Muscle of leg (tissue), 11 donors: ENCODE data around the gene VCAN. TPM values are rescaled to one million over a fixed set of nuclear protein-coding genes. Genes with fewer than 3 reads are reported as not detected.

Experiments used
- DNase-seq: peaks from one replicate; pipeline ENCODE4 v3.0.0; 2013
- H3K27ac ChIP-seq: one replicate; pipeline ENCODE4 v1.5.1; 2013; ENCODE audit warnings: mild to moderate bottlenecking, low read length, control low read depth
- H3K27me3 ChIP-seq: one replicate; pipeline ENCODE4 v1.6.1; 2013; ENCODE audit warnings: low read length; ENCODE audit not compliant: control insufficient read depth, insufficient read depth
- H3K36me3 ChIP-seq: one replicate; pipeline ENCODE4 v1.6.1; 2013; ENCODE audit warnings: low read length; ENCODE audit not compliant: control insufficient read depth, insufficient read depth
- H3K4me1 ChIP-seq: one replicate; pipeline ENCODE4 v1.6.1; 2013; ENCODE audit warnings: low read length; ENCODE audit not compliant: control insufficient read depth, insufficient read depth
- H3K4me3 ChIP-seq: one replicate; pipeline ENCODE4 v1.5.1; 2013; ENCODE audit warnings: low read length, control low read depth
- H3K9me3 ChIP-seq: replicated peaks from 2 replicates; pipeline ENCODE4 v1.6.1; 2013; ENCODE audit warnings: low read depth, low read length; ENCODE audit not compliant: control insufficient read depth
- WGBS: methylation state at CpG from one replicate; pipeline ENCODE4 v1.1.5; 2013; ENCODE audit warnings: missing lambda C conversion rate; ENCODE audit not compliant: insufficient coverage; 5-methylcytosine and 5-hydroxymethylcytosine counted together
- polyA plus RNA-seq, 8 donors: library from polyadenylated mRNA; unstranded; fragments of 120-200 nt; gene quantifications; one replicate each; pipeline versions ENCODE4 v1.2.1 to v1.2.3, GENCODE V29; 2013; ENCODE audit warnings: inconsistent platforms in 1 of 8, low replicate concordance in 1 of 8; ENCODE audit not compliant: insufficient read length in 8 of 8, insufficient read depth in 1 of 8
- total RNA-seq: library from RNA; stranded (reverse); fragments of 120-200 nt; gene quantifications from one replicate; pipeline ENCODE4 v1.2.4, GENCODE V29; 2013

Gene VCAN
- total and polyA plus RNA-seq, 9 donors = 187 to 382 (median 256) TPM

DNA sequence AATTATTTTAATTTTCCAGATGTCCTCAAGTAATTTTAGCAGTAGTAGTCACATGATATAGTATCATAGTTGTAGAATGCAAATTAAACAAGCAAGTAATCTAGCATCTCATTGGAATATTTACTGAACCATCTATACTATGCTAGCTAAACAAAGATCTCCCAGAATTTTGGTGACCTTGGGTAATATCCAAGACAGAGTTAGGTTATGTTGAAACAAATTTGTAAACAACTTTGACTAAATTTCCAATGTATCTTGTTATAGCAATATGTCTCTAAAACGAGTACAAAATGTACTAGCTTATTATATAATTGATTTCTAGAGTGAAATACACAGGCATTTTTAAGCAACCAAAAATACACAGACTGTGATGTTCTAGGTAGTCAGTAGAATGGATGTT is 41.5 kb downstream of the VCAN start:
- Histone ChIP-seq H3K4me1 (peaks cover 8% of the 10 kb centered on the region), H3K27me3 (no peaks in the 10 kb centered on the region), H3K36me3 (peaks cover 10% of the 10 kb centered on the region), H3K27ac (peak overlapping the region; percentile 1), H3K4me3 (no peak overlapping the region), H3K9me3 (no peaks in the 10 kb centered on the region)
- no peak for DNase-seq
- WGBS = no CpG with 5 or more reads among the region's 1 CpG

DNA sequence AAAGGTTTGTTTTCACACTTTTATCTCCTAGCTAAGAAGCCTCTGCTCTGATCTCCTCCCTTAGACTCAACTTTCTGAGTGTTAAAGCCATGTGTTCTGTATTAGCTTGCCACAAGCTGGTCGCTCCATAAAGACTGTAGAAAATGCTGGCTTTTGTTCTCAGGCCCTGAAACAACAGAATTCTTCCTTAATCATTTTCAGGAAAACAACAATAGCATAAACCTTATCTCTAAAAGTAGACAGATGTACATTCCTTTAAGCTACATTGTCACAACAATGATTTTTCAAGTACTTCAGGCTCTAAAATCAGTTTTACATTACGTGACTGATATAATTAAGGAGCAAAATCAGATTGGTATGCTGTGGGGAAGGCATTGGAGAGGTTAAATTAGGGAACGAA is 41.9 kb downstream of the VCAN start:
- H3K9me3 ChIP-seq = no peaks in the 10 kb centered on the region
- peaks cover 10% of the 10 kb centered on the region for H3K36me3 ChIP-seq
- DNase-seq = no peak
- H3K4me1 ChIP-seq = peaks cover 8% of the 10 kb centered on the region
- H3K27me3 ChIP-seq = no peaks in the 10 kb centered on the region
- 80% methylated on average over 1 of the region's 3 CpGs for WGBS
- no peak overlapping the region for H3K4me3 ChIP-seq
- H3K27ac ChIP-seq = peak overlapping the region; percentile 1

DNA sequence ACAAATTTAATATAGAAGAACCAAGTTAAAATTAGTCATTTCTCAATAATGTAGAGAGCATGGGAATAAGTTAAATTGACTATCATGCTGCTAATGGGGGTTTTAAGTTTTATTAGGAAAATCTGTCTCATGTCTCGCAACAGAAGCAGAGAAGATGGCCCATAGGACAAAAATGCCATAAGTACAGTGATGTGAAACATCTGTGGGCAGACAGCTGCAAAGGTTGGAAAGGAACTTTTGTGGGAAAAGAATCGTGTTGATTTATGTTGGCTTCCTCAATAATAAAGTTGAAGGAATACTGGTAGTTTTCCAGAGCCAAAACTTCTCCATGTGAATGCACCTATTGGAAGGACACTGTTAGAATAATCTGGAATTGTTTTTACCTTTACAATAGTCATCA is 44.8 kb downstream of the VCAN start:
- no peak overlapping the region for H3K4me3 ChIP-seq
- peak; percentile 94 for DNase-seq
- WGBS = 20% methylated on average over 1 of the region's 2 CpGs

DNA sequence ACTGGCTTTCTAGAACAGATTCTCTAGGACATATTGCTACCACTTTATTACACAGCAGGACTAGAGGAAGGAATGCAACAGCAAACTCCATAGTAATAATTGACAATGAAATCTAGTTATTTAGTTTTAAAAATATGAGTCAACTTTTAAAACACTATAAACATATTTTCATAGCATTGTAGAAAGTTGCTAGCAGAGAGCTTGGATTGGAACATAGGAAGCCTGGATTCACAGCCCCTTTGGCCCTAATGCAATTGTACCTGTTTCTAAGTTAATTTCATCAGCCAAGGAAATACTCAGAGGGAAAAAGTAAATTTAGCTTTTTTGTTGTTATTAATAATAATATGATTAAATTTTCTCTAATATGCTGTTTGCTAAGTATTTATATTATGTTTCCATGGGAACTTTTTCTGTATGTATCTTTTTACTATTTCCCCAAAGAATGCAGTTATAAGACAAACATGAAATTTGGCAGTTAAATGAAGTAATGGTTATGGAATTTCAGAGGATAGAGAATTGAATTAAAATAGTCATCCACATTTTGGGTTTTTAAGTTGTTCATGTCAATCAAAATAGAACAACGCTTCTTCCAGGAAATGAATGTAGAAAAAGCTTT is 45.6 kb downstream of the VCAN start:
- Histone ChIP-seq H3K4me1 (peaks cover 2% of the 10 kb centered on the region), H3K27ac (peak overlapping the region; percentile 88), H3K9me3 (no peaks in the 10 kb centered on the region), H3K27me3 (no peaks in the 10 kb centered on the region), H3K36me3 (peaks cover 26% of the 10 kb centered on the region), H3K4me3 (no peak overlapping the region)
- no CpG with 5 or more reads among the region's 1 CpG for WGBS
- DNase-seq = peak; percentile 92

More for the DNA sequence above, 44.8 kb downstream of the VCAN start:
- H3K27me3 ChIP-seq = no peaks in the 10 kb centered on the region
- H3K36me3 ChIP-seq = peaks cover 25% of the 10 kb centered on the region
- peaks cover 4% of the 10 kb centered on the region for H3K4me1 ChIP-seq
- H3K9me3 ChIP-seq = no peaks in the 10 kb centered on the region
- H3K27ac ChIP-seq = peak overlapping the region; percentile 88

DNA sequence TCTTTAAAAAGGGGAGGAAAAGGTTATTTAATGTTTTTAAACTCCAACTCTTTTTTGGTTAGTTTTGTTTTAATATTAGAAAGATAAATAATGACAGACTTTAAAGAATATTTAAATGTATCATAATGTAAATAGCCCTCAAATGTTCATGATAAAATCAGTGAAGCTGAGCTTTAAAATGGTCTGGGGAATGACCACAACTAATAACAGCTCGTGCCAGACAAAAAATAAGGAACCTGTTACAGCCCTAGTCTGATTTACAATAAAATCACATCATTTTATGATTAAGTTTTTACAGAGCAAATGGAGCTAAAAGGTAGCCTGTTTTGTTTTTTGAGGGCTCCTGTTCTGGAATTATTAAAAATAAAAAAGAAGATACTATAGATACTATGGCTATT is 46.1 kb downstream of the VCAN start:
- H3K36me3 ChIP-seq = peaks cover 22% of the 10 kb centered on the region
- H3K4me3 ChIP-seq = no peak overlapping the region
- WGBS = no CpG with 5 or more reads among the region's 1 CpG
- no peaks in the 10 kb centered on the region for H3K27me3 ChIP-seq
- DNase-seq = no peak
- H3K4me1 ChIP-seq = peaks cover 2% of the 10 kb centered on the region
- H3K27ac ChIP-seq = peak overlapping the region; percentile 88
- no peaks in the 10 kb centered on the region for H3K9me3 ChIP-seq

DNA sequence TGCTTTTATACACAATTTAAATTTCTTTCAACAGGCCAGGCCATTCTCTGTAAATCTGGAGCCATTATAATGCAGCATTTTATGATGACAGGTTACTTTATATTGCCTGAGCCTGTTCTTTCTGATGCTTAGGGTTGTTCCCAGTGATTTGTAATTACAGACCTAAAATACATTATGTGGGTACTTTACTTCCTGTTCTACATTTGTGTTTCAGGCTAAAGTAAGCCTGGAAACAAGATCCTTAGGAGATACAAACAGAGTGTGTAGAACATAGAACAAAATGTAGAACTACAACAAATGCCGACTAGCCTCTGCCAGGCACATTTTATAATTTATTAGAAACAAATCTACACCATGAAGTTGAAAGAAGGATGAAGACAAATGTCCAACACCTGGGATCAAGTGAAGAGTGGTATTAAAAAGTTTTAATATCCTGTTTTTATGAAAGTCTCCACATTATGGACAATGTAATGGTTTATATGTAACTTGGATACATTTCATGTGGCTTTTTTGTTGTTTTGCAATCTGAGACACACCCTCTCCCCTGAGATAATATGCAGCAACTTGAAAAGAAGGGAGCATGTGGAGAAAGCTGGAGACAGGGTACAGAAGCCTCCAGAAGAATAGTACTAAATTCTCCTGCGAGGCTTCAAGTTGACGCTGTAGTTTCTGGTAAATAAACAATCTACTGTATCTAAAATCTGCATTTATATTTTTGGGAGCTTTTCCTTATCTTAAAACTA is 46.9 kb downstream of the VCAN start:
- WGBS = no CpG with 5 or more reads among the region's 3 CpGs
- H3K4me1 ChIP-seq = peaks cover 2% of the 10 kb centered on the region

DNA sequence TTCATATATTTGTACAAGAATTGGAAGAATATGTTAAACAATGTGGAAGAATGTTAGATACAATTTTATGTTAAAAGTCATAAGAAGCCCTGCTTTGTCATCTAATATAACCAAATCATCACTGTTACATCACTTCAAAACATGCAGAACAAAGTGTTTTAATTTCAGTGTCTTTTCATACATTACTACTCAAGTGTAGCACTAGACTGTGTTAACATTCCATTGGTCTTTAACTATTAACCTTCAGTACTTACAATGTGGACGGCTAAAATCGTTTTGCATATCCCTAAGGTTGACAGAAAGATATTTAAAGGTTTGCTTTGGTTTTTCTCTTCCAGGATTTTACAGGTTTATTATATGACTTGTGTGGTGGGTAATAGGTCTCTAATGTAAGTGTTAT is 50.9 kb downstream of the VCAN start:
- H3K27me3 ChIP-seq = no peaks in the 10 kb centered on the region
- peaks cover 2% of the 10 kb centered on the region for H3K4me1 ChIP-seq
- no peak overlapping the region for H3K27ac ChIP-seq
- peaks cover 26% of the 10 kb centered on the region for H3K36me3 ChIP-seq
- DNase-seq = no peak
- no CpG with 5 or more reads among the region's 2 CpGs for WGBS
- no peak overlapping the region for H3K4me3 ChIP-seq
- no peaks in the 10 kb centered on the region for H3K9me3 ChIP-seq

More for the DNA sequence above, 46.9 kb downstream of the VCAN start:
- Histone ChIP-seq H3K27me3 (no peaks in the 10 kb centered on the region), H3K27ac (peak overlapping the region; percentile 88), H3K36me3 (peaks cover 22% of the 10 kb centered on the region), H3K9me3 (no peaks in the 10 kb centered on the region), H3K4me3 (no peak overlapping the region)
- peak; percentile 66 for DNase-seq

DNA sequence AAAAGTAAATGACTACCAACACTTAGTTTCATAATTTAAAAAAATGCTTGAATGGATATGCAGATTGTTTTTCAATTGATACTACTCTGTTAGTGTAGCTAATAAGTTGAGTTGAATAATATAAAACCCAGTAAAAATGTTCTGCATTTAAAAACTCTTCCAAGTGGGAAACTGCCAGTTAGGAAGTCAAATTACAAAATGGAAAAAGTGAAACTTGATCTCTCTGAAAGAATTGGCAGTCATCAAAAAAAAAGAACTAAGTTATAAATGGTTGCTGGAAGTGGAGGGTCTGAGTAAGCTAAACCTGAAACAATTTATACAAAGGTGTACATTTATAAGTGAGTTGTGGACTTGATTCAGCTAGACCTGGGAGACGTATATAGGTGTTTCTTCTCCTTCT is 52.4 kb downstream of the VCAN start:
- H3K27ac ChIP-seq = peak overlapping the region; percentile 59

DNA sequence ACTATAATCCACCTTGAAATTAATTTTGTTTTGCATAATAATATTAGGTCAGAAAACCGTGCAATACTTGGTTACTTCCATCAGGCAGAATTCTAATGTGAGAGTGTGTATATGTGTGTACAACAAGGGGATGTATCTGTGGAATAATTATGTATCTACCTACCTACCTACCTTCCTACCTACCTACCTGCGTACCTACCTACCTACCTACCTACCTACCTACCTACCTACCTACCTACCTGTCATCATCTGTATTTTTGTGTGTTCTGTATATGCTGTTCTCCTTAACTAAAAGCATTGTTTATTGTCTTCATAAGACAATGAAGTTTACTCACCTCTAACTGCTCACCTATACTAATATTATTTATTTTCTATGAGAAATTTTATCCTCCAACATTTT is 52.8 kb downstream of the VCAN start:
- Histone ChIP-seq H3K27me3 (no peaks in the 10 kb centered on the region), H3K4me3 (no peak overlapping the region), H3K36me3 (peaks cover 24% of the 10 kb centered on the region), H3K27ac (peak overlapping the region; percentile 2), H3K9me3 (no peaks in the 10 kb centered on the region), H3K4me1 (no peaks in the 10 kb centered on the region)
- no CpG with 5 or more reads among the region's 2 CpGs for WGBS
- DNase-seq = no peak

More for the DNA sequence above, 52.4 kb downstream of the VCAN start:
- H3K36me3 ChIP-seq = peaks cover 26% of the 10 kb centered on the region
- no peaks in the 10 kb centered on the region for H3K27me3 ChIP-seq
- H3K4me1 ChIP-seq = no peaks in the 10 kb centered on the region
- H3K4me3 ChIP-seq = no peak overlapping the region
- no peaks in the 10 kb centered on the region for H3K9me3 ChIP-seq
- no CpG with 5 or more reads among the region's 1 CpG for WGBS
- DNase-seq = peak; percentile 82

DNA sequence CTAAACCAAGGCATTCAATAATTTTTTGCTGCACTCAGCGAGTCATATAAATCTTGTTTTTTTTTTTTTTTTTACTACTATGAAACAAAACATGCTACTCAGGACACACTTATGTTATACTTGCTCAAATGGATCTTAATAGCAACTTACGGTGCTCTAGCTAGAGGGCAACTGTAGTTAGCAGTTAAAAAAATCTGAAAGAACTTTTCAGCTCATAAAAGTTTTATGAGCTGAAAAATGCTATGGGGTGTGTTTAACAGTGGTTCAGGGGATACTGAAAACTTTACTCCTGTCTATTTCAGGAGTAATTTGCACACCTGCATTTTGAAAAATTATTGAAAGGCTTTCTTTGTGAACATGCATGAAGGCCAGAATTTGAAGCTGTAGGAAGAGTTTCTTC is 53.4 kb downstream of the VCAN start:
- no peak for DNase-seq
- H3K4me1 ChIP-seq = no peaks in the 10 kb centered on the region
- no peak overlapping the region for H3K4me3 ChIP-seq
- WGBS = no CpG with 5 or more reads among the region's 2 CpGs
- H3K36me3 ChIP-seq = peaks cover 18% of the 10 kb centered on the region
- no peak overlapping the region for H3K27ac ChIP-seq
- no peaks in the 10 kb centered on the region for H3K9me3 ChIP-seq
- no peaks in the 10 kb centered on the region for H3K27me3 ChIP-seq
